RPMI7951 (cell line): ENCODE results near the gene GPR155. TPM values are rescaled to one million over a fixed set of nuclear protein-coding genes. Genes with fewer than 3 reads are reported as not detected.

Source experiments
- DNase-seq: peaks from one replicate; pipeline ENCODE4 v3.0.0-alpha.2; 2012; ENCODE audit warnings: low read depth
- total RNA-seq: library from RNA; depleted of rRNA; stranded (reverse); fragments of >200 nt; shearing (Covaris generic); gene quantifications from 2 replicates; pipeline ENCODE4 v1.2.3, GENCODE V29; 2014; rRNA removed

Gene GPR155
- 2.4 and 2.9 TPM in 2 replicates for total RNA-seq

- DNase-seq, result peak; percentile 48
These were observed at the start of gene GPR155 for GRCh38 chr2:174486563-174487107. TSS of gene GPR155 (minus strand) at chr2:174487029. CDS start at chr2:174481956, 5,073 bp downstream.

GRCh38 chr2:174535757-174536703 is 49.2 kb upstream of the GPR155 start:
- DNase-seq, result peak; percentile 9

GRCh38 chr2:174535083-174535482 is 48.3 kb upstream of the GPR155 start:
- DNase-seq, result no peak

- peak; percentile 66 for DNase-seq
These were observed 43.1 kb upstream of the GPR155 start for GRCh38 chr2:174529916-174530315.

- DNase-seq, result no peak
These were observed 41.1 kb upstream of the GPR155 start for GRCh38 chr2:174527959-174528358.

- DNase-seq, result no peak
These were observed 40.4 kb upstream of the GPR155 start for GRCh38 chr2:174527101-174527721.

GRCh38 chr2:174524527-174524926 is 37.7 kb upstream of the GPR155 start:
- no peak for DNase-seq

GRCh38 chr2:174522553-174522952 is 35.7 kb upstream of the GPR155 start:
- DNase-seq, result peak; percentile 15

GRCh38 chr2:174518395-174518794 is 31.6 kb upstream of the GPR155 start:
- no peak for DNase-seq

GRCh38 chr2:174516501-174517378 is 29.9 kb upstream of the GPR155 start:
- no peak for DNase-seq

- no peak for DNase-seq
These were observed 25.5 kb upstream of the GPR155 start for GRCh38 chr2:174512345-174512744.

- DNase-seq, result no peak
These were observed 24.9 kb upstream of the GPR155 start for GRCh38 chr2:174511580-174512260.

GRCh38 chr2:174510583-174511189 is 23.9 kb upstream of the GPR155 start:
- DNase-seq, result peak; percentile 45

GRCh38 chr2:174503161-174503809 is 16.5 kb upstream of the GPR155 start:
- DNase-seq, result no peak

GRCh38 chr2:174499371-174499770 is 12.5 kb upstream of the GPR155 start:
- DNase-seq, result no peak

- no peak for DNase-seq
These were observed 8.7 kb upstream of the GPR155 start for GRCh38 chr2:174495365-174496012.

- DNase-seq, result no peak
These were observed 6.9 kb upstream of the GPR155 start for GRCh38 chr2:174493549-174494331.

- DNase-seq, result peak; percentile 16
These were observed 6.2 kb upstream of the GPR155 start for GRCh38 chr2:174492963-174493431.

GRCh38 chr2:174491947-174492346 is 5.1 kb upstream of the GPR155 start:
- DNase-seq, result no peak
